SK-N-SH (cell line): Measurements from ENCODE around the gene RAVER2. TPM values are rescaled to one million over a fixed set of nuclear protein-coding genes. Genes with fewer than 3 reads are reported as not detected.

ENCODE experiments used
- CTCF ChIA-PET: fragments of 300-600, 350-600 bp; formaldehyde crosslinking; extraction: SDS; loops from one replicate; lab custom pipeline; 2021; lab: Yijun Ruan, JAX
- POLR2A ChIA-PET: fragments of 350-600 bp; sonication (Branson Sonifier 250); formaldehyde crosslinking; extraction: SDS; loops from one replicate; lab custom pipeline; 2020; ENCODE audit warnings: antibody characterized with exemption, inconsistent platforms; lab: Yijun Ruan, JAX
- DNase-seq: peaks from one replicate; pipeline ENCODE4 v3.0.0; 2012
- H2AFZ ChIP-seq: fragments of 200-600 bp; sonication (generic); 2 replicates; pipeline ENCODE4 v1.8.1; 2016; ENCODE audit warnings: antibody characterized with exemption, mild to moderate bottlenecking, low read depth
- H3F3A ChIP-seq: fragments of 200-600 bp; sonication (generic); replicated peaks from 2 replicates; pipeline ENCODE3; 2016; ENCODE audit warnings: antibody characterized with exemption, mild to moderate bottlenecking; ENCODE audit not compliant: insufficient read depth
- H3K27ac ChIP-seq, 2 experiments: fragments of 200-500 bp in 1 of 2; fragments of 200-600 bp in 1 of 2; sonication (Bioruptor generic) in 1 of 2; sonication (generic), shearing (Covaris generic) in 1 of 2; 2 replicates each; pipeline versions ENCODE4 v1.5.1 to v1.6.1; 2014 to 2016; ENCODE audit warnings: low read depth in 2 of 2, inconsistent platforms in 1 of 2, low read length in 1 of 2, mild to moderate bottlenecking in 1 of 2, mixed read lengths in 1 of 2
- H3K27me3 ChIP-seq: fragments of 200-600 bp; sonication (generic), shearing (Covaris generic); 2 replicates; pipeline ENCODE4 v1.6.1; 2016; ENCODE audit warnings: mixed run types; ENCODE audit not compliant: insufficient read depth
- H3K36me3 ChIP-seq, 2 experiments: fragments of 200-500 bp in 1 of 2; fragments of 200-600 bp in 1 of 2; sonication (Bioruptor generic) in 1 of 2; sonication (generic) in 1 of 2; replicated peaks in 1 of 2; 2 replicates each; pipeline versions ENCODE3 to v1.5.1; 2014 to 2016; ENCODE audit warnings: low read length in 1 of 2, mild to moderate bottlenecking in 1 of 2; ENCODE audit not compliant: insufficient read depth in 2 of 2, control insufficient read depth in 1 of 2
- H3K4me1 ChIP-seq, 2 experiments: fragments of 200-500 bp in 1 of 2; fragments of 200-600 bp in 1 of 2; sonication (Bioruptor generic) in 1 of 2; sonication (generic), shearing (Covaris generic) in 1 of 2; 2 replicates each; pipeline versions ENCODE4 v1.5.1 to v1.6.1; 2014 to 2016; ENCODE audit warnings: low read depth in 1 of 2, low read length in 1 of 2, mixed run types in 1 of 2; ENCODE audit not compliant: insufficient read depth in 2 of 2, control insufficient read depth in 1 of 2
- H3K4me2 ChIP-seq: fragments of 200-600 bp; sonication (generic), shearing (Covaris generic); 2 replicates; pipeline ENCODE4 v1.6.1; 2017; ENCODE audit warnings: mixed run types
- H3K4me3 ChIP-seq, 2 experiments: fragments of 200-500 bp in 1 of 2; fragments of 200-600 bp in 1 of 2; sonication (Bioruptor generic) in 1 of 2; sonication (generic), shearing (Covaris generic) in 1 of 2; 2 replicates each; pipeline versions ENCODE4 v1.5.1 to v1.8.1; 2014 to 2016; ENCODE audit warnings: low read depth in 2 of 2, inconsistent platforms in 1 of 2, low read length in 1 of 2, mild to moderate bottlenecking in 1 of 2, mixed read lengths in 1 of 2, moderate library complexity in 1 of 2
- H3K79me2 ChIP-seq: fragments of 200-600 bp; sonication (generic); 2 replicates; pipeline ENCODE4 v1.8.1; 2017; ENCODE audit warnings: mild to moderate bottlenecking; ENCODE audit not compliant: insufficient read depth
- H3K9ac ChIP-seq: fragments of 200-600 bp; sonication (generic); 2 replicates; pipeline ENCODE4 v1.6.1; 2017; ENCODE audit warnings: mixed run types
- H3K9me2 ChIP-seq: fragments of 200-600 bp; sonication (generic); 2 replicates; pipeline ENCODE4 v1.6.1; 2017; ENCODE audit warnings: mixed run types
- H3K9me3 ChIP-seq: fragments of 200-600 bp; sonication (generic); 2 replicates; pipeline ENCODE4 v1.6.1; 2017; ENCODE audit warnings: mixed run types, mild to moderate bottlenecking, moderate library complexity
- H4K20me1 ChIP-seq: fragments of 200-600 bp; sonication (generic); 2 replicates; pipeline ENCODE4 v1.6.1; 2017; ENCODE audit warnings: mild to moderate bottlenecking, mixed run types; ENCODE audit not compliant: insufficient read depth
- CHD2 ChIP-seq: fragments of 150-350 bp; IDR thresholded peaks from 2 replicates; pipeline ENCODE4 v1.6.1; 2018; ENCODE audit warnings: low read length; ENCODE audit not compliant: partially characterized antibody
- CTCF ChIP-seq: fragments of 200-600 bp; sonication (generic); IDR thresholded peaks from 2 replicates; pipeline ENCODE4 v1.6.1; 2017; ENCODE audit warnings: antibody characterized with exemption, mild to moderate bottlenecking, moderate library complexity
- ELF1 ChIP-seq: IDR thresholded peaks from 2 replicates; pipeline ENCODE4 v1.4.0; 2012
- EZH2phosphoT487 ChIP-seq: fragments of 200-600 bp; sonication (generic); IDR thresholded peaks from 2 replicates; pipeline ENCODE4 v1.6.1; 2017; ENCODE audit warnings: low read depth, mixed run types, mild to moderate bottlenecking, antibody characterized with exemption, moderate library complexity, borderline replicate concordance
- FOSL2 ChIP-seq: IDR thresholded peaks from 2 replicates; pipeline ENCODE4 v1.4.0; 2012; ENCODE audit warnings: low read depth, mild to moderate bottlenecking, moderate library complexity, borderline replicate concordance
- FOXJ3 ChIP-seq: sonication (generic); formaldehyde crosslinking; IDR thresholded peaks from 2 replicates; pipeline ENCODE4 v1.5.1; 2020; ENCODE audit warnings: mild to moderate bottlenecking, missing genetic modification reagents
- GABPA ChIP-seq: IDR thresholded peaks from 2 replicates; pipeline ENCODE4 v1.4.0; 2012; ENCODE audit warnings: low read depth, mild to moderate bottlenecking
- IRF3 ChIP-seq: fragments of 150-350 bp; IDR thresholded peaks from 2 replicates; pipeline ENCODE4 v1.6.1; 2016; ENCODE audit warnings: mild to moderate bottlenecking, low read depth, low read length
- MAX ChIP-seq: IDR thresholded peaks from 2 replicates; pipeline ENCODE4 v1.4.0; 2012; ENCODE audit warnings: low read depth
- MEF2A ChIP-seq: IDR thresholded peaks from 2 replicates; pipeline ENCODE4 v1.4.0; 2012; ENCODE audit warnings: low read depth, borderline replicate concordance
- MXI1 ChIP-seq: IDR thresholded peaks from 2 replicates; pipeline ENCODE4 v1.6.1; 2012; ENCODE audit warnings: mild to moderate bottlenecking, low read depth, low read length, improper control_type of control experiment
- NFIC ChIP-seq: IDR thresholded peaks from 2 replicates; pipeline ENCODE4 v1.4.0; 2012; ENCODE audit warnings: borderline replicate concordance
- NRF1 ChIP-seq: IDR thresholded peaks from 2 replicates; pipeline ENCODE4 v1.6.1; 2012; ENCODE audit warnings: low read depth, mild to moderate bottlenecking, low read length
- PBX3 ChIP-seq: IDR thresholded peaks from 2 replicates; pipeline ENCODE4; 2012
- RAD21 ChIP-seq: IDR thresholded peaks from 2 replicates; pipeline ENCODE4 v1.6.1; 2012; ENCODE audit warnings: mild to moderate bottlenecking, low read length
- RCOR1 ChIP-seq: fragments of 150-350 bp; IDR thresholded peaks from 2 replicates; pipeline ENCODE4 v1.6.1; 2017; ENCODE audit warnings: antibody characterized with exemption, low read length
- RFX5 ChIP-seq: IDR thresholded peaks from 2 replicates; pipeline ENCODE4 v1.6.1; 2012; ENCODE audit warnings: mild to moderate bottlenecking, improper control_type of control experiment, low read length
- RXRA ChIP-seq: IDR thresholded peaks from 2 replicates; pipeline ENCODE4 v1.4.0; 2012; ENCODE audit warnings: low read depth, mild to moderate bottlenecking, borderline replicate concordance
- SIN3A ChIP-seq: IDR thresholded peaks from 2 replicates; pipeline ENCODE4 v1.6.1; 2012; ENCODE audit warnings: low read depth, mild to moderate bottlenecking, low read length, moderate library complexity, borderline replicate concordance
- SMC3 ChIP-seq: IDR thresholded peaks from 2 replicates; pipeline ENCODE4 v1.6.1; 2012; ENCODE audit warnings: low read depth, low read length, improper control_type of control experiment
- TAF1 ChIP-seq: IDR thresholded peaks from 2 replicates; pipeline ENCODE4 v1.6.1; 2012; ENCODE audit warnings: low read depth, mild to moderate bottlenecking, low read length, moderate library complexity, borderline replicate concordance
- TCF12 ChIP-seq: IDR thresholded peaks from 2 replicates; pipeline ENCODE4 v1.4.0; 2012
- YY1 ChIP-seq: IDR thresholded peaks from 2 replicates; pipeline ENCODE4 v1.4.0; 2012; ENCODE audit warnings: low read depth, mild to moderate bottlenecking
- WGBS: methylation state at CpG from one replicate; pipeline ENCODE4 v1.1.6; 2017; ENCODE audit warnings: low lambda C conversion rate; 5-methylcytosine and 5-hydroxymethylcytosine counted together
- polyA plus RNA-seq, 3 experiments: library from polyadenylated mRNA; depleted of rRNA; stranded (reverse); fragments of >200 nt; gene quantifications; 2 replicates each; pipeline ENCODE4 v1.2.3, GENCODE V29; 2012

Gene RAVER2
- polyA plus RNA-seq, 1 of the 3 experiments (the other 2 are of a cell fraction), result 7.3 TPM

GRCh38 chr1:64878931-64879611 is 134.2 kb downstream of the RAVER2 start (continued):
- TF ChIP-seq PBX3 (peak; percentile 40), NFIC (peak; percentile 10; the same call in 1 of the 2 replicates), TAF1 (no peak), EZH2phosphoT487 (no peak), MXI1 (no peak), CTCF (no peak), ELF1 (no peak), NRF1 (no peak), SIN3A (no peak), SMC3 (no peak)

GRCh38 chr1:64880449-64880848 is 135.6 kb downstream of the RAVER2 start:
- no peaks in the 10 kb centered on the region for H3K27me3 ChIP-seq
- H3K36me3 ChIP-seq, result peaks cover 29 to 43% of the 10 kb centered on the region in 2 experiments
- DNase-seq, result no peak
- H3K27ac ChIP-seq, result peak overlapping the region; percentile 49 to 79
- H3F3A ChIP-seq, result peaks cover 8% of the 10 kb centered on the region
- H3K4me3 ChIP-seq, result no peak overlapping the region
- POLR2A ChIA-PET, result no interaction called here
- no peaks in the 10 kb centered on the region for H4K20me1 ChIP-seq
- TF ChIP-seq MEF2A (no peak), CTCF (no peak), CHD2 (no peak), ELF1 (no peak), MXI1 (no peak), YY1 (no peak), FOSL2 (no peak), TCF12 (no peak), RCOR1 (no peak), PBX3 (no peak), SIN3A (no peak), RAD21 (no peak), RFX5 (no peak), FOXJ3 (CRISPR knock-in tag) (no peak), SMC3 (no peak), MAX (no peak), GABPA (no peak), IRF3 (no peak), RXRA (no peak), NFIC (no peak)
- no peaks in the 10 kb centered on the region for H3K9me3 ChIP-seq
- 90% methylated on average over 4 of the region's 4 CpGs for WGBS
- no peaks in the 10 kb centered on the region for H3K9me2 ChIP-seq
- peaks cover 17 to 25% of the 10 kb centered on the region in 2 experiments; a peak in 3 of 4 replicates for H3K4me1 ChIP-seq
- no peak overlapping the region for H3K4me2 ChIP-seq
- H2AFZ ChIP-seq, result no peak overlapping the region
- no peak overlapping the region for H3K9ac ChIP-seq
- CTCF ChIA-PET, result no interaction called here
- H3K79me2 ChIP-seq, result peaks cover 7% of the 10 kb centered on the region; the same call in 1 of the 2 replicates
